DMS 273 (cell line): ENCODE measurements around the gene SMARCAL1.

Experiments
- DNase-seq: peaks from one replicate; lab custom pipeline; 2025; ENCODE audit not compliant: unreplicated experiment; lab: John Stamatoyannopoulos, UW

Gene SMARCAL1

DNA sequence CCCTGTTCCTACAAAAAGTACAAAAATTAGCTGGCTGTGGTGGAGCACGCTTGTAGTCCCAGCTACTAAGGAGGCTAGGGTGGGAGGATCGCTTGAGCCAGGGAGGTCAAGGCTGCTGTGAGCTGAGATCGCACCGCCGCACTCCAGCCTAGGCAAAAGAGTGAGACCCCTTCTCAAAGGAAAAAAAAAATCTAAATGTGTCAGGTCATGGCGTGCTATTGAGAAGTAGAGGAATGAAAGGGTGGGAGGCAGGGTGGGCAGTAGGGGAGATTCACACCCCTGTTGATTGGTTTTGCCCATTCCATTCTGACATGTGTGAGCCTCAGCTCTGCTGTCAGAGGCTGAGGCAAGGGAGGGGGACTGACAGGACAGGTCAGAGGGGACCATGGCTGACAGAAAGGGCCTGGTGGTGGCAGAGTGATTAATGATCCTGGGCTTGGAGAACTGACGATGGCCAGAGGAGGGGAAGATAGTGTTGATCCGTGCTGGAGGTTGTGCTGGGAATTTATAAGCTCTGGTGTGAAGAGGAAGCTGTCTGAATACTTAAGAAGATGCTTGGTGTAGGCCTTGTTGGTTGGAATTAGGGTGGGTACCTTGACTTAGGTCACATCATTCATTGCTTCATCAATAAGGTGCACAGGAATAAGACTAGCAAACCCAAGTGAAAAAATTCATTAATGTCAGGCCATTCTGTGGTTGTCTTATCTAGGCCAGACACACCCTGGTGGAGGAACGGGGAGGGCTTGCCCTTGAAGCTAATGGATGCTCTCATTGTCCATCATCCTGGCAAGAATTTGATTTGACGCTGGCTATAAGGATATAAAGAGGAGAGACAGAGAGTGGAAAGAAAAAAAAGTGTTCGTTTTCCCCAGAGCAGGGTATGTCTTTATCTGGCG lies 19.1 kb upstream of the SMARCAL1 start:
- DNase-seq: no peak

DNA sequence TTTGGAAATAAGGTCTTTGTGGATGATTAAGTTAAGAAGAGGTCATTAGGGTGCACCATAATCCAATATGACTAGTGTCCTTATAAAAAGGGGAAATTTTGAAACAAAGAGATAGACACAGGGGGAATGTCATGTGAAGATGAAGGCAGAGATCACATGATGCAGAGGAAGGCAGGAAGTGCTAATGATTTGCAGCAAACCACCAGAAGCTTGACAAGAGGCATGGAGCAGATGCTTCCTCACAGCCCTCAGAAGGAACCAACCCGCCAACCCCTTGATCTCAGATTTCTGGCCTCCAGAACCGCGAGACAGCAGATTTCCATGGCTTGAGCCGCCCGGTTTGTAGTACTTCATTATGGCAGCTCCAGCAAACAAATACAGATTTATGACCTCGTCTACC lies 17.4 kb upstream of the SMARCAL1 start:
- DNase-seq: no peak

DNA sequence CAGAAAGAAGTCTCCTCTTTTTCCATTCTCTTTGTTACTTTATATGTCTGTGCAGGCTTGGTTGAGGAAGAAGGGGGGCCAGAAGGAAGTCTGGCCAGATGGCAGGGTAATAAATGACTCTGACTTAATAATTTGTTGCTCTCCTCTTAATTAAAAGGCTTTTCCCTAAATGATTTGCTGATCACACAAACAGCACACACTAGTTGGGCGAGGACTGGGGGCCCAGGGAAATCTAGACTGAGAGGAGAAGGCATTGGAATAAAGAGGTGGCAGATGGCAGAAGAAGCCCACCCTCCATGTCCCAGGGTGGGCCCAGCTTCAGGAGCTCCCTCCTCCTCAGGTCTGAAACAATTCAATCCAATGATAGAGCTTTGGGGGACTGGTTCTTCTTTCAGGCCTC lies 12.7 kb upstream of the SMARCAL1 start:
- peak; percentile 51 for DNase-seq

DNA sequence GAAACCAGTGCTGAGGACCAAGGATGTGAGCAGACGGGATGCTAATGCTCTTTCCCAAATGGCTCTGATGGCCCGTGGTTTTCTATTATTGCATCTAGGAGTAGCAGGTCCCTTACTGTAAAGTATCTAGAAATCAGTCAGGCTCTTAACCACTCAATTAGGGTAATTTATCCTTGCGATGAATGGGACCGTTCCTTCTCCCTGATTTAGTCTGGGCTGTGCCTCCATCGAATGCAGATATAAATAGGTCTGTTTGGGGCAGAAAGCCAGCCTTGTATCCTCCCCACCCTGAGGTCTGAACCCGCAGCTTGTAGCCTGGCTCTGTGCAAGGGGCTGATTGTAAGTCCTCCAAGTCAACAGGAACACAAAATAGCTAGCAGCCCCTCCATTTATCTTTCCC lies 9.5 kb upstream of the SMARCAL1 start:
- no peak for DNase-seq

DNA sequence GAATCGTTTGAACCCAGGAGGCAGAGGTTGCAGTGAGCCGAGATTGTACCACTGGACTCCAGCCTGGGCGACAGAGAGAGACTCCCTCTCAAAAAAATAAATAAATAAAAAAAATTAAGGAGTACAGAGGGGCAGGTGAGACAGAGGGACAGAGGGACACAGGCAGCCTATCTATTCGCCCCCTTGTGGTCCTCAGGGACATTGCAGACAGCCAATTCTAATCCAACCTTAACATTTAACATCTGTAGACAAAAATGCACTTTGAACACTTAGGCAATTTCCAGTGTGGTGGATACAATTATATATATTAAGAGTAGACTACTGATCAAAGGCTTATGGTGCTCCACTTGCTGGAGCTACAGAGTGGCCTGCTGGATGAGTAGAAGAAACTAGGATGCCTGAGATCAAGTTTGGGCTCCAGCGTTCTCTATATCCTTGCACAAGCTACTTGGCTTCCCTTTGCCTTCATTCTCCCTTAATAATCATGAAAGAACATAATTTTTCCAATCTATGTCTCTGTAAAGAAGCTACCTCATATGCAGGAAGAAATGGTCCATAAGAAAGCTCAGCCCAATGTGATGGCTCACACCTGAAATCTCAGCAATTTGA lies 8.2 kb upstream of the SMARCAL1 start:
- peak; percentile 60 for DNase-seq

DNA sequence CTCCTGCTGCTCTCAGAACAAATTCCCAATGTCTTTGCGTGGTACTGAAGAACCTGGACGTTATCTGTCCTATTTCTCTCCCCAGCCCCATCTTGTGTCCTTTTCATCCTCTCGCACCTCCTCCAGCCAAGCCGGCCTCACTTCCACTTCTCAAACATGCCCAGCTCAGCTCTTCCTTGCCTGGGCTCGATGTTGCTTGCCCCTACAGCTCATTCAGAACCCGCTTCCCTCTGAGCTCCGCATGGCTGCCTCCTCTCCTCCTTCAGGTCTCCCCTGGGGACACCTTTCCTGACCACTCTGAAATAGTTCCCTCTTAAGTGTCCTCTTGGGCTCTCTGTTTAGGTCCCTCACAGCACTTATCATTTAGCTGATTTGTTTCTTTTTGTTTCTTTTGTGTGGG lies 6.7 kb upstream of the SMARCAL1 start:
- no peak for DNase-seq

DNA sequence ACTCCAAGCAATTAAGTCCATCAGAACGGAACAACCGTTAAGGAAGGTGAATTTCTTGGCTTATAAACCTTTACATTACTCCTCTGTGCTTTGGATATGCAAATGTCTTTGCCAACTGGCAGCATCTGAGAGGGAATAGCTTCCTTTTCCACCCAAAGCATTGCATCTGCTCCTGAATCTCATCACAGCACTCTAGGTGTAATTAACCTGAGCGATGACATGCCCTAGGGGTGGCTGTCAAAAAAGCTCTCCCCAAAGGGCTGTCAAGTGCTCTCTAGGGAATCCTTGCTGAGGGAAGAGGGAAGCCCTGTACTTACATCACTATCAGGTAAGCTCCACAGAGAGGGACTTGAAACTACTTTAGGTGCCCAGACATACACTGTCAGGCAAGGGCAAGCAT lies 5.5 kb upstream of the SMARCAL1 start:
- DNase-seq: peak; percentile 39

DNA sequence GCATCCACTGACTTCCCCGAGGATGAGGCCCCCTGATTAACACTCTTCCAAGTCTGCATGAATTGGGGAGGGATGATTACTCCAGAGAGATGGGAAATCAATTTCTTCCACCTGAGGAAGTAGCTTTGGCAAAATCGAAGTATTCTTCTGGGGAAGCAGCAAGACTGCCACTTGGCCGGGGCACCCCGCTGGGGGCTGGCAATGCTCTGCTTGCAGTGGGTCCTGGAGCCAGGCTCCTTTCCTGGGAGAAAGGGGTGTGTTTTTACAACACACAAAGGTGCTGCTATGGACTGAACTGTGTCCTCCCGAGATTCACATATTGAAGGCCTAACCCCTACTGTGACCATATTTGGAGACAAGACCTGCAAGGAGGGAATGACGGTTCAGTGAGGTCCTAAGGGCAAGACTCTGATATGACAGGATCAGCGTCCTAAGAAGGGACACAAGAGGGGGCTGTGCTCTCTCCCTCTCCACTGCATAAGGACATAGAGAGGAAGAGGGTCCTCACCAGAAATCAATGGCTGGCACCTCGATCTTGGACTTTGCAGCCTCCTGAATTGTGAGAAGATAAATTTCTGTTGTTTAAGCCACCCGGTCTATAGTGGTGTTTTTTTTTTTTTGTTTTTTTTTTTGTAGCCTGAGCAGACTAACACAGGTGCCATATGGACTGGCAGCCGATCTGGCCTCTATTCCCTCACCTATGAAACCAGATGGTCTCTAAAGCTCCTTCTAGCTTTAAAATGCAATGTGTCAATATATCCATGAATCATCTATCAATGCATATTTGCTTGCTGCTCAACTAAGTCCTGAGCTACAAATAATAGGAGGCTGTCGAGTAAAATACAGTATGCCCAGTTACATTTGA lies 3.6 kb upstream of the SMARCAL1 start:
- DNase-seq: peak; percentile 75

DNA sequence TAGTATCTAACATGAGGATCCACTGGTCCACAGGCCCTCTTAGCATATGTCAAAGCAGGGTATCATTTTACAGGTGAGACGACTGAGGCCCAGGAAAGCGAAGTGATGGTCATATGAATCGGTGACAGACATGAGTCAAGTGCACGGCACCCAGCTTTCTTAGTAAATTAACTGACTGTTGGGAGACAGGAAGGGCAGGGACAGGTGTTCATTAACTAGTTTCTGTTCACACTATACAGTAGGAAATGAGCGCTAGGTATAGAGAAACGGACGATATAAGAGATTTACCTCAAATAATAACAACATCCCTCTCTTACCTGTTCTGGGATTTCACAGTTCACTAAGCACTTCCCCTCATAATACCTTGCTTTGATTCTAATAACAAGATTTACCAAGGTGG lies 1.7 kb upstream of the SMARCAL1 start:
- no peak for DNase-seq

DNA sequence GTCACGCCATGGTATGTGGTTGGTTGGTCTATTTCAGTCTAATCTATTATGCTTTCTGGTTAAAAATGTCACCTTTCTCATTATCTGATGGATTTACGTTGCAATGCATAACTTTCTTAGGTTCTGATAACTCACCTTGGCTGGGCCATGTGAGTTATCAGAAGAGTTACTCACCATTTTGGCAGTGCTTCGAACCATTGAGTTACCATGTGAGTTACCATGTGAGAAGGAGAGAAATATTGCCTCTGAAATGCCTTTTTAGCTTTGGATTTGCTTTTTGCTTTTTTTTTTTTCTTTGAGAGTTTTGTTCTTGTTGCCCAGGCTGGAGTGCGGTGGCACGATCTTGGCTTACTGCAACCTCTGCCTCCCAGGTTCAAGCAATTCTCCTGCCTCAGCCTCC lies 1.6 kb downstream of the SMARCAL1 start:
- no peak for DNase-seq

DNA sequence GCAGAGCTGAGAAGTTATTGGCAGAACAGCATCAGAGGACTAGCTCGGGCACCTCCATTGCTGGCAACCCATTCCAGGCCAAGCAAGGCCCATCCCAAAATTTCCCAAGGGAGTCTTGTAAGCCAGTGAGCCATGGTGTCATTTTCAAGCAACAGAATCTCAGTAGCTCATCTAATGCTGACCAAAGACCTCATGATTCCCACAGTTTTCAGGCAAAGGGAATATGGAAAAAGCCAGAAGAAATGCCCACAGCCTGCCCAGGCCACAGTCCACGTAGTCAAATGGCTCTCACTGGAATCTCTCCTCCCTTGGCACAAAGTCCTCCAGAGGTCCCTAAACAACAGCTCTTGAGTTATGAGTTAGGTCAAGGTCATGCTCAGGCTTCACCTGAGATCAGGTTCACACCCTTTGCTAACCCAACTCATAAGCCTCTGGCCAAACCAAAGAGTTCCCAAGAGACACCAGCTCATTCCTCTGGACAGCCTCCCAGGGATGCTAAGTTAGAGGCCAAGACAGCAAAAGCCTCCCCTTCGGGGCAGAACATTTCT lies 2.6 kb downstream of the SMARCAL1 start:
- DNase-seq: no peak

DNA sequence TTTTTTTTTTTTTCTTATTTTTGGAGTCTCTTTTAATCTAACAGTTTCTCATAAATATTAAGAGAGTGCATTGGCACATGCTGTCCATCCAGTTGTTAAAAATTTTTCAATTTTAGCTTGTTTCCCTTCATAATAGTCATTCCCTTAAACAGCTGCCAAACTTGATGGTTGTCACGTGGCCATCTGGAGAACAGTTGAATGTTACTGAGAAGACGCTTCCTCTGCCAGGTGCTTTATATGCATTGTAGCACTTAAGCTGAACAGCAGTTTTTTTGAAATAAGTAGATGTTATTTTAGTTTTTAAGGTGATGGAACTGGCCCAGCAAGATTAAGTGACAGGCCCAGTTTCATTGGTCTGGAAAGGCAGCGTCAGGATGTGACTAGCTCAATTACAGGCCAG lies 3.3 kb downstream of the SMARCAL1 start:
- peak; percentile 24 for DNase-seq

DNA sequence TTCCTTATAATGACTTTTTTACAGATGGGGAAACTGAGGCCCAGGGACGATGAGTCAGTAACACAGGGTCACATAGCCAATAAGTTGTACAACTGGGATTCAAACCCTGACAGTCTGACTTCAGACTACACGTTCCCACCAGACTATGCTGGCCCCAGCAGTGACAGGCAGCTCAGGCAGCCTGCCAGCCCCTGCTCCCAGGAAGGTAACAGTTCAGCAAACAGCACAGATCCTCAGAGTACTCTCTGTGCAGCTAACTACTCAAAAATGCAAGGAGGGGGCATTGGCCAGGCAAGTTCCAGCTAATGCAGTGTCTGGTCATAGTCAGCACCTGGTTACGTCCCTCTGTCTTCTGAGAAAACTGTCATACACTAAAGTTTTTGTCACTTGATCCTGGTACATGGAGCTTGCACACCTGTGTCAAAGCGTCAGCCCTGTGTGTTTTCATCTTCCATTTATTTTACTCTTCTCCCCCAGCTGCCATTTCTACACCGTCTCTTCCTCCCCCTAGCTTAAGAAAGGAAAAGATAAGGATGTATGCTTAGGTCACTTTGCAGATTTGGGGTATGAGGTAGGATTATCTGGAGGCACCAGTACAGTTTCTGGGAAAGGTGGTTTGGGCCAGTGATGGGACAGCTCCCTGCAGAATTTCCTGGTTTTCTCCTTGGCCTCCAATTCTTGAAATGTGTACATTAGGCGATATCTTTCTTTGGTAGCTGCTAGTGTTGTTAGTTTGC lies 4.5 kb downstream of the SMARCAL1 start:
- no peak for DNase-seq

DNA sequence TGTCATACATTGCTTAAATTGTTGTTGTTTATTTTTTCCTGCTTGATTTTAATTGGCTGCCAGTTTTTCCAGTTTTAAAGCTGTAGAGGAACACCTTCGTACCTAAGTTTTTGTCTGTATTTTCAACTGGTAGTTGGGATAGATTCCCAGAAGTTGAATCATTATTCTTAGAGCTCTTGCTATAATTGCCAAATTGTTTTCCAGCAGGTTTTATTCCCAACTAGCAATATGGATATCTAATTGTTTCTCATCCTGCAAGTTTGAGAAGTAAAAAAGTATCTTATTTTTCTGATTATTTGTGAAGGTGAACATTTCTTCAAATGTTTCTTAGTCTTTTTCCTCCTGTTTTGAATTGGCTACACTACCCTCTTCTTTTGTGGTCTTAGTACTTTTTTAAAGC lies 6.7 kb downstream of the SMARCAL1 start:
- DNase-seq: no peak

DNA sequence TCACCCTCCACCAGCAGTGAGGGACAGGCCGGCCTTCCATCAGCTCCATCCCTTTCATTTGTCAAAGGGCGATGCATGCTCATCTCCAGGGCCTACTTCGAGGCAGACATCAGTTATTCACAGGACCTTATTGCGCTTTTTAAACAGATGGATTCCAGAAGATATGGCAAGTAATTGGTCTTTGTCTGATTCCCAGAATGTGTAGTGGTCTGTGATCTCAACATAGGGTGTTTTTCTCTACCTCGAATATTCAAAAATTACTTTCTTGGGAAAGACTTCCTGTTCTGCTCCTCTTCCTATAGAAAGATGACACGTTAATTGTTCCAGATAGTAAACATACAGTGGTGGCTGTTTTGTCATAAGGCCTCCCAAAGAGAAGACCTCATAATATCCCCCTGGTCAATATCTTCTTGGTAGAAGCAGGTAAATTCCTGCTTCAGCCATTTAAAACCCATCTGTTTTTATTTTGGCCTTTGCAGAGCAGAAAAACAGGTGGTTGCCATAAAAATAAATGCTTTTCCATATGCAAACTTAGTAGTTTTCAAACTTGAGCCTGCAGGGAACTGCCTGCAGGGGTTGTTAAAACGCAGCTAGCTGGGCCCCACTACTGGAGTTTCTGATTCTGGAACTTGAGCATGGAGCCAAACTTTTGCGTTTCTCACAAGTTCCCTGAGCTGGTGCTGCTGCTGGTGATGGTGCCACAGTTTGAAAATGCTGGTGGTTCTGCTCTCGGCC lies 8.2 kb downstream of the SMARCAL1 start:
- DNase-seq: no peak

DNA sequence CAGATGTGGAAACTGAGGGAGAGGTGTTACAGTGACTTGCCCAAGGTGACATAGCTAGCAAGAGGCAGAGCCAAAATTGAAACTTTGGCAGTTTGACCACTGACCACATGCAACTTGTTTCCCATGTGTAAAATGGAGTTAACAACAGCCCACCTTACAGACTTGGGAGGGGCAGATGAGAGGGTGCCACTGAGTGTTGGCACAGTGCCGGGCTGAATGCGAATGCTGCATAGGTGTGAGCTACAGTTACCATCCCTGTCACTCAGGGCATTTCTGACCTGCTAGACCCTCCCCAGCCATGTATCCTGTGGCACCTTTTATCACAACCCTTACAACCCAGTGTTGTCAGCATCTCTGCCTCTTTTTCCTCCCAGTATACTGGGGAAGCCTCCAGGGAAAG lies 10.8 kb downstream of the SMARCAL1 start:
- no peak for DNase-seq

DNA sequence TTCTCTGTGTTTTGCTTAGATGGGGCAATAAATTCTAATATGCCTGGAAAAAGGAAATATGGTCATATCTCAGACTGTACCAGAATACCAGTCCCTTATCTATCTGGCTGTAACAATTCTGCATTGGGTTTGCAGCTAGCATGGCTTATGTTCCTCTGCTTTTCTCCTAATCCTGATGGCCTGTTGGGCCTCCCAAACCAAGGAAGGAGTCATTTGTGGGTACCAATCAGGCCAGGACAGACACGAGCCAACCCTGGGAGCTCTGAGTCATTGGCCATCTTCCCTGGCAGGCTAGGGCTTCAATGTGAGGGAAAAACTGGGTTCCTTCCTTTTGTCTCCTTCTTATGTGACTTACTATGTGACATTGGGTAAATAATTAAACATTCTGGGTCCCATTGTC lies 12.0 kb downstream of the SMARCAL1 start:
- no peak for DNase-seq

DNA sequence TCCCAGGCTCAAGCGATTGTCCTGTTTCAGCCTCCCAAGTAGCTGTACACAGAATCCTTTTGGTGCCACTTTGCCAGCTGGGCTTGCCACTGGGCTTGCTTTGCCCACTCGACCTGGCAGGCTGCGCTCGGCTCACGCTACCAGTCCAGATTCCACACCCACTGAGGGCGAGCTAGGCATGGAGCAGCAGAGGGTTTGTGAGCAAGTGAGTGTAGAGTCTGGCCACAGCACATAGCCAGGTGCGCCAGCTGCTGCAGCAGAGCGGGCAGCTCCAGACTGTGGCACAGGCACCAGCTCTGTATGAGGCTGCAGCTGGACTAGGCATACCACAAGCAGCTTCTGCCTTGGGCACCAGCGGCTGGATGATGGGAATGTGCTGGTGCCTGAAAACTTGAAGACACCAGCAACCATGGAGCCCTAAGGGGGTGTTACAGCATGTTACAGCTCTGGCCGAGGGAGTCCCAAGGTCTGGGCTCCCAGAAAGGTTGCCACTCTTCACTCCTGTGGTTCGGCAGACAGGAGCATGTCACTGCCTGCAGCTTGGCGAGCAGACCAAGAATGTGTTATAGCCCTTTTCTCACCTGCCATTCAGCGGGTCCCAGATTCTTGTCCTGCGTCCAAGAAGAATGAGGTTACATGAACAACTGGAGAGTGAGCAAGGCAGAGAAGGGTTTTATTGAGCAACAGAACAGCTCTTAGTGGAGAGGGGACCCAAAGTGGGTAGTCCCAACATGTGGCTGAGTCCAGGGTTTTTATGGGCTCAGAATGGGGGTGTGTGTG lies 12.9 kb downstream of the SMARCAL1 start:
- no peak for DNase-seq

DNA sequence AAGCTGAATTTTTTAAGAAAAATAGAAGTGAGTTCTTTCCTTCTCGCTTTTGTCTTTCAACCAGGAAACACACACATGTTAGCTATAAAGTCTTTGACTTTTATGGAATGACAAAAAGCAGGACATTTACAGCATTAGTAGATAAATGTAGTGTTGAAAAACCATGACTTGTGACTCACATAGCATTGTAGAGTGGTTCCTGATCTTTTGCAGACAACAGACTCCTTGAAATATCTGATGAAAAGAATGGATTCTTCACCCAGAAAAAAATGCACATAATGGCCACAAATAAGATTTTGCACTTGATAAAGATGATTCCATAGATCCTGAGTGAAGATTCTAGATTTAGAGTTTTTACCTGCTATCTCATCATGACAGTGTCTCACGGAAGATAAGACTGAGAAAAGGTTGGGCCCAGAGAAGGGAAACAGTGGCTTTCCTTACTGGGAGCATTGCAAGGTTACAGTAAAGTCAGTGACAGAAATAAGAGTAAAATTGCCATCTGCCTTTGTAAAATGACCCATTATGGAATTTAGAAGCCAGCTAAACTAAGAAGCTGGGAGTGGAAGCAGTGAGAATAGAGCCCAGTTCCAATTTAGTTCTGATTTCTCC lies 14.0 kb downstream of the SMARCAL1 start:
- DNase-seq: no peak
